Loucy (cell line): ENCODE data around the gene DGUOK.
"Not testable (repeated sequence)": the region's sequence is repeated elsewhere in the genome, so short reads cannot be mapped to it uniquely, and the experiment has no call there.

Experiments
- H2AFZ ChIP-seq: fragments of 200-600 bp; sonication (generic); 2 replicates; pipeline ENCODE4 v1.6.0; 2016; ENCODE audit warnings: antibody characterized with exemption, mild to moderate bottlenecking, low read length, moderate library complexity
- H3F3A ChIP-seq: fragments of 200-600 bp; 2 replicates; pipeline ENCODE4 v1.6.0; 2016; ENCODE audit warnings: antibody characterized with exemption, low read depth, mild to moderate bottlenecking
- H3K27me3 ChIP-seq: fragments of 200-600 bp; sonication (generic); 2 replicates; pipeline ENCODE4 v1.6.1; 2014; ENCODE audit warnings: low read length, mild to moderate bottlenecking; ENCODE audit not compliant: insufficient read depth, poor library complexity, severe bottlenecking
- H3K36me3 ChIP-seq: fragments of 200-600 bp; sonication (generic); 2 replicates; pipeline ENCODE4 v1.6.1; 2016; ENCODE audit warnings: low read length; ENCODE audit not compliant: insufficient read depth
- H3K4me1 ChIP-seq: fragments of 200-600 bp; sonication (generic); 2 replicates; pipeline ENCODE4 v1.5.1; 2014; ENCODE audit warnings: low read length, mild to moderate bottlenecking; ENCODE audit not compliant: insufficient read depth, poor library complexity, severe bottlenecking
- H3K4me2 ChIP-seq: fragments of 200-600 bp; sonication (generic); 2 replicates; pipeline ENCODE4 v1.6.0; 2014; ENCODE audit warnings: antibody characterized with exemption, low read length, low read depth, mild to moderate bottlenecking; ENCODE audit not compliant: poor library complexity, severe bottlenecking
- H3K4me3 ChIP-seq: fragments of 200-600 bp; sonication (generic); 2 replicates; pipeline ENCODE4 v1.5.1; 2014; ENCODE audit warnings: low read length, mild to moderate bottlenecking, mixed read lengths; ENCODE audit not compliant: poor library complexity, severe bottlenecking
- H3K79me2 ChIP-seq: fragments of 200-600 bp; sonication (generic); 2 replicates; pipeline ENCODE4 v1.6.1; 2014; ENCODE audit warnings: low read length; ENCODE audit not compliant: insufficient read depth
- H3K9ac ChIP-seq: fragments of 200-600 bp; sonication (generic); 2 replicates; pipeline ENCODE4 v1.6.0; 2014; ENCODE audit warnings: mild to moderate bottlenecking, low read depth, low read length, moderate library complexity; ENCODE audit not compliant: poor library complexity, severe bottlenecking
- H3K9me2 ChIP-seq: fragments of 200-600 bp; sonication (generic); replicated peaks from 2 replicates; pipeline ENCODE4 v1.6.1; 2016; ENCODE audit warnings: low read depth, low read length, mixed read lengths
- H3K9me3 ChIP-seq: fragments of 200-600 bp; sonication (generic); 2 replicates; pipeline ENCODE4 v1.6.1; 2014; ENCODE audit warnings: mild to moderate bottlenecking, antibody characterized with exemption, low read length, low read depth; ENCODE audit not compliant: insufficient read depth
- H4K20me1 ChIP-seq: fragments of 200-600 bp; sonication (generic); 2 replicates; pipeline ENCODE4 v1.6.0; 2014; ENCODE audit warnings: antibody characterized with exemption, low read length, mild to moderate bottlenecking; ENCODE audit not compliant: insufficient read depth, poor library complexity, severe bottlenecking
- CTCF ChIP-seq: fragments of 200-600 bp; sonication (generic); conservative IDR thresholded peaks from 2 replicates; pipeline ENCODE4 v1.5.1; 2014; ENCODE audit warnings: mild to moderate bottlenecking, antibody characterized with exemption, low read length
- EZH2phosphoT487 ChIP-seq: fragments of 200-600 bp; IDR thresholded peaks from 2 replicates; pipeline ENCODE4 v1.6.1; 2018; ENCODE audit warnings: antibody characterized with exemption, mild to moderate bottlenecking, moderate library complexity, borderline replicate concordance

DGUOK gene

GRCh38 chr2:73938718-73939352, 12.2 kb downstream of the DGUOK start:
- Histone ChIP-seq H3K4me3 (no peak overlapping the region), H3K9me3 (no peaks in the 10 kb centered on the region), H3K9me2 (no peaks in the 10 kb centered on the region), H3K9ac (no peak overlapping the region), H3K36me3 (0 out of 2 replicates have a peak, but pooled peaks cover under 1% of the 10 kb centered on the region), H3K4me1 (peaks cover 8% of the 10 kb centered on the region), H3K79me2 (peaks cover 24% of the 10 kb centered on the region; the same call in 1 of the 2 replicates), H2AFZ (no peak overlapping the region), H4K20me1 (peaks cover 67% of the 10 kb centered on the region), H3F3A (no peaks in the 10 kb centered on the region), H3K27me3 (no peaks in the 10 kb centered on the region), H3K4me2 (no peak overlapping the region)
- TF ChIP-seq CTCF (no peak), EZH2phosphoT487 (peak; percentile 50; the same call in 1 of the 2 replicates)

DNA sequence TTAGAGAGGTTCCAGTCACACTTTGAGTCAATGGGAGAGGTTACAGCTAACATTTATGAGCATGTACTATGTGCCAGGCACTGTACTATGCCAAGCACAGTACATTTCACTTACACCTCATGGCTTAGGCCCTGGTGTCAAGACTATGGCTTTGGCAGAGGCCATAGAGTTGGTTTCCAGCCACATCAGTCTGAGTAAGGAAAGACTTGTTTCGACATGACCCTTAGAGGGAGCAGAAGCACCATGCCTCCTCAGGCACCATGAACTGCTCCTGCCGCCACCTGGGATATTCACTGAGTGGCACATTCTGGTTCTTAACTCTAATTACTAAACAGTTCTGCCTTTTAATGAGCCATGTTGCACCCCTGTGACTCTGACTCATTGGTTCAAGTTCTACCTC, 12.7 kb downstream of the DGUOK start:
- Histone ChIP-seq H3K27me3 (no peaks in the 10 kb centered on the region), H3K4me1 (peaks cover 8% of the 10 kb centered on the region), H3K9me3 (no peaks in the 10 kb centered on the region), H3K9me2 (no peaks in the 10 kb centered on the region), H3K4me2 (no peak overlapping the region), H3K9ac (no peak overlapping the region), H2AFZ (no peak overlapping the region), H4K20me1 (peaks cover 70% of the 10 kb centered on the region), H3K79me2 (peaks cover 26% of the 10 kb centered on the region; the same call in 1 of the 2 replicates), H3K36me3 (peaks cover 5% of the 10 kb centered on the region; the same call in 1 of the 2 replicates), H3K4me3 (no peak overlapping the region), H3F3A (no peaks in the 10 kb centered on the region)
- TF ChIP-seq CTCF (peak; percentile 44), EZH2phosphoT487 (no peak)

DNA sequence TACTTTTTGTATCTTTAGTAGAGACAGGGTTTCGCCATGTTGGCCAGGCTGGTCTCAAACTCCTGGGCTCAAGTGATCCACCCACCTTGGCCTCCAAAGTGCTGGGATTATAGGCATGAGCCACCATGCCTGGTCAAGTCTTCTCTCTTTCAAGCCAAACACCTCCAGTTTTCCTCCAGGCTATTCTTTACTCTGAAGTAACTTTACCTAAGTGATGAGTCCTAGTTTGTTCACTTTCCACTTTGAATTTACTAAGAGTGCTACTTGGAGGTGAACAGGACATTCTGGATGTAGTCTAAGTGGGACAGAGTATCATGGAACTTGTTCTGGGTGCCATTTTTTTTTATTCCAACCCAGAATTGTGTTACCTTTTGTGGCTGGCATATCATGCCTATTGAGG, 13.4 kb downstream of the DGUOK start:
- peaks cover 31% of the 10 kb centered on the region for H3K79me2 ChIP-seq
- not testable (repeated sequence) for H2AFZ ChIP-seq, H3K9ac ChIP-seq, H3K4me3 ChIP-seq, H3K9me2 ChIP-seq, H3K27me3 ChIP-seq, H3K4me1 ChIP-seq, H3K9me3 ChIP-seq, H3F3A ChIP-seq, H3K4me2 ChIP-seq
- peaks cover 11% of the 10 kb centered on the region; the same call in 1 of the 2 replicates for H3K36me3 ChIP-seq
- peaks cover 72% of the 10 kb centered on the region for H4K20me1 ChIP-seq

DNA sequence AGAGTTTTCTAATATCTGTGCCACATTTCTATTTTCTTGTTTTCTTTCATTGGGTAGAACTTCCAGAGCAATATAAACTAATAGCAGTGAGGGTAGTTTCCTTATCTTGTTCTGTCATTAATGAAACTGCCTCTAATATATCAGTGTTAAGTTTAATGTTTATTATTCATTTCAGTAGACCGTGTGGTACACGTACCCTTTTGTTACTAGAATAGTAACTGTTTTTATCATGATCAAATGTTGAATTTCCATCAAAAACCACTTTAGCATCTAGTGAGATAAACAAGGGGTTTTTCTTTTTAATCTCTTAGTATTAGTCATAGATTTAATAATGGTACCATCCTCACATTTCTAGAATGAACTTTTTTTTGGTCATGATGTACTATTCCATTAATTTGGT, 16.0 kb downstream of the DGUOK start:
- TF ChIP-seq CTCF, result no peak
- TF ChIP-seq EZH2phosphoT487, result no peak
- no peaks in the 10 kb centered on the region for H3F3A ChIP-seq
- peaks cover 8% of the 10 kb centered on the region for H3K4me1 ChIP-seq
- no peaks in the 10 kb centered on the region for H3K9me2 ChIP-seq
- peaks cover 30% of the 10 kb centered on the region; the same call in 1 of the 2 replicates for H3K36me3 ChIP-seq
- H3K9ac ChIP-seq, result no peak overlapping the region
- H3K27me3 ChIP-seq, result no peaks in the 10 kb centered on the region
- no peak overlapping the region for H3K4me3 ChIP-seq
- H3K79me2 ChIP-seq, result peaks cover 32% of the 10 kb centered on the region
- H2AFZ ChIP-seq, result no peak overlapping the region
- no peak overlapping the region for H3K4me2 ChIP-seq
- H3K9me3 ChIP-seq, result no peaks in the 10 kb centered on the region
- peaks cover 58% of the 10 kb centered on the region for H4K20me1 ChIP-seq
